GM12878 (cell line): ENCODE data around the gene LRRC4. TPM values are rescaled to one million over a fixed set of nuclear protein-coding genes. Genes with fewer than 3 reads are reported as not detected.

Source experiments
- ATAC-seq: fragments of 200-7000 bp; cut with Tn5 transposase; 3 replicates; pipeline ENCODE4 v1.9.1; 2020; ENCODE audit warnings: mild to moderate bottlenecking, moderate library complexity
- BruUV-seq: library from RNA; stranded (reverse); fragments of 400-500 nt; replicated peaks from 2 replicates; lab custom pipeline; 2021; lab: Mats Ljungman, UMichigan
- CTCF ChIA-PET: fragments of 300-600 bp; sonication (Branson Sonifier 250); formaldehyde crosslinking; extraction: SDS; loops from one replicate; lab custom pipeline; 2021; ENCODE audit warnings: inconsistent platforms; lab: Yijun Ruan, JAX
- POLR2A ChIA-PET: fragments of 350-600 bp; formaldehyde crosslinking; extraction: SDS; loops from one replicate; lab custom pipeline; 2021; ENCODE audit warnings: inconsistent platforms; lab: Charles Lee
- RAD21 ChIA-PET: fragments of 300-600 bp; sonication (Branson Sonifier 250); formaldehyde crosslinking; loops from one replicate; lab custom pipeline; 2023; ENCODE audit warnings: antibody characterized with exemption; ENCODE audit not compliant: unreplicated experiment; lab: Charles Lee
- SMC1A ChIA-PET: fragments of 300-600 bp; sonication (Branson Sonifier 250); formaldehyde crosslinking; loops from one replicate; lab custom pipeline; 2023; ENCODE audit not compliant: unreplicated experiment, uncharacterized antibody; lab: Charles Lee
- DNase-seq: peaks from one replicate; pipeline ENCODE4 v3.0.0-alpha.2; 2011; ENCODE audit warnings: low read depth, low spot score
- FAIRE-seq: peaks from 3 replicates; lab custom pipeline; 2011; peaks lifted over from hg19 to GRCh38; lab: Jason Lieb, UNC
- H2AFZ ChIP-seq: 2 replicates; pipeline ENCODE4 v1.6.0; 2011; ENCODE audit warnings: low read depth, low read length, control low read depth; ENCODE audit not compliant: control insufficient read depth
- H3K27ac ChIP-seq: 2 replicates; pipeline ENCODE4 v1.5.1; 2011; ENCODE audit warnings: control low read depth; ENCODE audit not compliant: control insufficient read depth, insufficient read depth
- H3K27me3 ChIP-seq, 2 experiments: replicated peaks in 1 of 2; 2 replicates each; pipeline versions ENCODE4 v1.6.0 to v1.6.1; 2011; ENCODE audit warnings: low read length in 1 of 2; ENCODE audit not compliant: control insufficient read depth in 2 of 2, insufficient read depth in 2 of 2
- H3K36me3 ChIP-seq, 2 experiments: 2 replicates each; pipeline ENCODE4 v1.5.1; 2011; ENCODE audit warnings: low read length in 1 of 2; ENCODE audit not compliant: control insufficient read depth in 2 of 2, insufficient read depth in 2 of 2
- H3K4me1 ChIP-seq: 2 replicates; pipeline ENCODE4 v1.6.1; 2011; ENCODE audit warnings: mild to moderate bottlenecking, low read length, moderate library complexity, mixed read lengths; ENCODE audit not compliant: control insufficient read depth, insufficient read depth
- H3K4me2 ChIP-seq: 2 replicates; pipeline ENCODE4 v1.6.0; 2011; ENCODE audit warnings: control low read depth; ENCODE audit not compliant: control insufficient read depth, insufficient read depth
- H3K4me3 ChIP-seq: fragments of 200-600 bp; sonication (generic); 2 replicates; pipeline ENCODE4 v1.5.1; 2016
- H3K79me2 ChIP-seq: 2 replicates; pipeline ENCODE4 v1.6.0; 2011; ENCODE audit warnings: low read length; ENCODE audit not compliant: control insufficient read depth, insufficient read depth
- H3K9ac ChIP-seq: 2 replicates; pipeline ENCODE4 v1.8.0; 2011; ENCODE audit warnings: low read length, control low read depth, mixed read lengths; ENCODE audit not compliant: control insufficient read depth, insufficient read depth
- H3K9me3 ChIP-seq: replicated peaks from 3 replicates; pipeline ENCODE4 v1.5.1; 2011; ENCODE audit warnings: mild to moderate bottlenecking, low read length; ENCODE audit not compliant: control insufficient read depth, insufficient read depth
- H4K20me1 ChIP-seq: 2 replicates; pipeline ENCODE4 v1.6.0; 2011; ENCODE audit not compliant: control insufficient read depth, insufficient read depth
- ASH2L ChIP-seq: fragments of 300-600, 200-600 bp; sonication (generic); IDR thresholded peaks from 2 replicates; pipeline ENCODE4 v1.6.1; 2017; ENCODE audit warnings: low read depth, mild to moderate bottlenecking, borderline replicate concordance
- CBX5 ChIP-seq: sonication (generic); IDR thresholded peaks from 2 replicates; pipeline ENCODE4 v1.6.1; 2016; ENCODE audit warnings: low read depth, moderate library complexity, mild to moderate bottlenecking, inconsistent platforms
- MEF2A ChIP-seq: IDR thresholded peaks from 2 replicates; pipeline ENCODE4 v1.6.1; 2011; ENCODE audit warnings: low read depth, mild to moderate bottlenecking, low read length, moderate library complexity; ENCODE audit not compliant: insufficient read depth
- ZBTB40 ChIP-seq: fragments of 450-650 bp; IDR thresholded peaks from 2 replicates; pipeline ENCODE4 v1.6.1; 2016; ENCODE audit warnings: mild to moderate bottlenecking, moderate library complexity, borderline replicate concordance
- WGBS: methylation state at CpG from one replicate; pipeline ENCODE4 v1.1.6; 2016; ENCODE audit warnings: low lambda C conversion rate; ENCODE audit not compliant: insufficient replicate concordance, insufficient coverage; ENCODE audit errors: missing lambda C conversion rate; 5-methylcytosine and 5-hydroxymethylcytosine counted together
- in situ Hi-C: fragments of 300-500 bp; cut with MboI; formaldehyde crosslinking; loops from 9 replicates; pipeline ENCODE4 v1.14.3; 2018; ENCODE audit warnings: mixed read lengths
- intact Hi-C: fragments of 100-400 bp; cut with micrococcal nuclease; formaldehyde crosslinking; loops from one replicate; pipeline ENCODE4 v1.14.2; 2022; ENCODE audit not compliant: unreplicated experiment
- polyA plus RNA-seq, 11 experiments: library from polyadenylated mRNA; depleted of rRNA in 4 of 11; unstranded in 6 of 11; stranded (reverse) in 5 of 11; fragments of >200 nt; fragmentation: Nextera tagmentation in 4 of 11; fragmentation: Illumina TruSeq in 1 of 11; extraction: Ambion mirVana in 4 of 11; extraction: Trizol in 1 of 11; gene quantifications; 1 replicate in 1 of 11; 2 replicates in 10 of 11; pipeline versions ENCODE4 v1.2.1 to v1.2.3, GENCODE V29; 2011 to 2016; ENCODE audit warnings: inconsistent platforms in 2 of 11, missing spikeins in 2 of 11, low read depth in 1 of 11
- total RNA-seq, 4 experiments: library from RNA; depleted of rRNA in 3 of 4; stranded (reverse); fragments of >200 nt in 3 of 4; fragmentation: Illumina TruSeq in 1 of 4; extraction: Trizol in 1 of 4; gene quantifications; 2 replicates each; pipeline versions ENCODE4 v1.2.1 to v1.2.3, GENCODE V29; 2013 to 2021

LRRC4 gene
- total and polyA plus RNA-seq, 10 of the 15 experiments (the other 5 are each of a cell fraction or from before 2014, with no cell fraction given): 0.06 to 0.85 (median 0.12) TPM; not detected in 4

DNA sequence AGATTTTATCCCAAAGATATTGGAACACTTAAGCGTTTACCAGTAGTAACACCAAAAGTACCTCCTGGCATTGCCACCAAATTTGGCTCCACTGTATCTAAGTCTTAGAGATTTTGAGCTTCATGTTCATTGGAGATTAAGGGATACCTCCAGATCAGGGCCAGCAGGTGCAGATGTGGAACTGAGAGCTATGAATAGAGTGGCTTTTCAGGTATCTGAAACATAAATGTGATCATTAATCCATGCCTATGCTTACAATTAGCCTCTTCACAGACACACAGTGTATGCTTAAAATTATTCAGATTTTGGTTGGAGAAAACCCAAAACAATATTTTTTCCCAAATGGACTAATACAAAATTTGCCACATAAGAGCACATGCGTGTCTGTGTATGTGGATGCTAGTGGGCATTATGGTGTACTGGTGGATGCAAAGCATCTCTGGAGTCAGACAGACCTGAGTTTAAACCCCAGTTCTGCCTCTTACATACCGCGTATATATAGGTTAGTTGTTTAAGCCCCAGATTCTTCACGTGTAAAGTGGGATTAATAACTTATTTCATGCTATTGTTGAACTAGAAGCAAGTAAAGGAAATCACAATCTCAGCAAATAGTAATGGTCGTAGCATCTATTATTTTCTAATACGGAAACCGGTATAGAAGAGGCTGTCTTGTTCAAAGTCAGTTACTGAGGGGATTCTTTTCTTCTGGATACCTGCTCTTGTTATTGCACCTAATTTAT is 6.8 kb upstream of the LRRC4 start:
- no peak for TF ChIP-seq ASH2L
- no peak for TF ChIP-seq ZBTB40
- no peak for TF ChIP-seq MEF2A
- no peak for TF ChIP-seq CBX5
- H3K36me3 ChIP-seq: peaks cover 4 to 7% of the 10 kb centered on the region in 2 experiments; a peak in 3 of 4 replicates
- CTCF ChIA-PET: interaction anchor here (0.7 to 1.5 kb wide), 7 partner anchors 9 to 389 kb away, joined by 3 to 4 read pairs (median 3); no protein-coding TSS in a partner anchor
- DNase-seq (no peak), FAIRE-seq (no peak), ATAC-seq (peak; percentile 30)
- H3K4me1 ChIP-seq: peaks cover 45% of the 10 kb centered on the region
- intact Hi-C loops: loop anchor here (5.0 kb wide), 1 partner anchor 169 kb away; no protein-coding TSS in a partner anchor
- no peaks in the 10 kb centered on the region for H3K9me3 ChIP-seq
- in situ Hi-C loops: no loop called here
- no peak overlapping the region for H3K9ac ChIP-seq
- H2AFZ ChIP-seq: no peak overlapping the region
- RAD21 ChIA-PET: interaction anchor here (1.0 kb wide), 2 partner anchors 38 to 330 kb away, joined by 3 to 4 read pairs; no protein-coding TSS in a partner anchor
- WGBS: 96% methylated on average over 8 of the region's 8 CpGs
- POLR2A ChIA-PET: no interaction called here
- SMC1A ChIA-PET: interaction anchor here (0.7 to 1.5 kb wide), 6 partner anchors 8 to 596 kb away, joined by 3 to 5 read pairs (median 3); no protein-coding TSS in a partner anchor
- peaks cover 1% of the 10 kb centered on the region; the same call in 1 of the 2 replicates for H3K79me2 ChIP-seq
- no peak overlapping the region for H3K27ac ChIP-seq
- H3K4me2 ChIP-seq: peak overlapping the region; percentile 39; the same call in 1 of the 2 replicates
- H3K27me3 ChIP-seq: no peaks in the 10 kb centered on the region
- no TSS peak for BruUV-seq
- H3K4me3 ChIP-seq: no peak overlapping the region
- peaks cover 31% of the 10 kb centered on the region for H4K20me1 ChIP-seq
